SK-N-SH (cell line): Measurements from ENCODE around the gene RBM33. TPM values are rescaled to one million over a fixed set of nuclear protein-coding genes. Genes with fewer than 3 reads are reported as not detected.

Experiments used
- CTCF ChIA-PET: fragments of 300-600, 350-600 bp; formaldehyde crosslinking; extraction: SDS; loops from one replicate; lab custom pipeline; 2021; lab: Yijun Ruan, JAX
- POLR2A ChIA-PET: fragments of 350-600 bp; sonication (Branson Sonifier 250); formaldehyde crosslinking; extraction: SDS; loops from one replicate; lab custom pipeline; 2020; ENCODE audit warnings: antibody characterized with exemption, inconsistent platforms; lab: Yijun Ruan, JAX
- DNase-seq: peaks from one replicate; pipeline ENCODE4 v3.0.0; 2012
- H2AFZ ChIP-seq: fragments of 200-600 bp; sonication (generic); 2 replicates; pipeline ENCODE4 v1.8.1; 2016; ENCODE audit warnings: antibody characterized with exemption, mild to moderate bottlenecking, low read depth
- H3F3A ChIP-seq: fragments of 200-600 bp; sonication (generic); replicated peaks from 2 replicates; pipeline ENCODE3; 2016; ENCODE audit warnings: antibody characterized with exemption, mild to moderate bottlenecking; ENCODE audit not compliant: insufficient read depth
- H3K27ac ChIP-seq, 2 experiments: fragments of 200-500 bp in 1 of 2; fragments of 200-600 bp in 1 of 2; sonication (Bioruptor generic) in 1 of 2; sonication (generic), shearing (Covaris generic) in 1 of 2; 2 replicates each; pipeline versions ENCODE4 v1.5.1 to v1.6.1; 2014 to 2016; ENCODE audit warnings: low read depth in 2 of 2, inconsistent platforms in 1 of 2, low read length in 1 of 2, mild to moderate bottlenecking in 1 of 2, mixed read lengths in 1 of 2
- H3K27me3 ChIP-seq: fragments of 200-600 bp; sonication (generic), shearing (Covaris generic); 2 replicates; pipeline ENCODE4 v1.6.1; 2016; ENCODE audit warnings: mixed run types; ENCODE audit not compliant: insufficient read depth
- H3K36me3 ChIP-seq, 2 experiments: fragments of 200-500 bp in 1 of 2; fragments of 200-600 bp in 1 of 2; sonication (Bioruptor generic) in 1 of 2; sonication (generic) in 1 of 2; replicated peaks in 1 of 2; 2 replicates each; pipeline versions ENCODE3 to v1.5.1; 2014 to 2016; ENCODE audit warnings: low read length in 1 of 2, mild to moderate bottlenecking in 1 of 2; ENCODE audit not compliant: insufficient read depth in 2 of 2, control insufficient read depth in 1 of 2
- H3K4me1 ChIP-seq, 2 experiments: fragments of 200-500 bp in 1 of 2; fragments of 200-600 bp in 1 of 2; sonication (Bioruptor generic) in 1 of 2; sonication (generic), shearing (Covaris generic) in 1 of 2; 2 replicates each; pipeline versions ENCODE4 v1.5.1 to v1.6.1; 2014 to 2016; ENCODE audit warnings: low read depth in 1 of 2, low read length in 1 of 2, mixed run types in 1 of 2; ENCODE audit not compliant: insufficient read depth in 2 of 2, control insufficient read depth in 1 of 2
- H3K4me2 ChIP-seq: fragments of 200-600 bp; sonication (generic), shearing (Covaris generic); 2 replicates; pipeline ENCODE4 v1.6.1; 2017; ENCODE audit warnings: mixed run types
- H3K4me3 ChIP-seq, 2 experiments: fragments of 200-500 bp in 1 of 2; fragments of 200-600 bp in 1 of 2; sonication (Bioruptor generic) in 1 of 2; sonication (generic), shearing (Covaris generic) in 1 of 2; 2 replicates each; pipeline versions ENCODE4 v1.5.1 to v1.8.1; 2014 to 2016; ENCODE audit warnings: low read depth in 2 of 2, inconsistent platforms in 1 of 2, low read length in 1 of 2, mild to moderate bottlenecking in 1 of 2, mixed read lengths in 1 of 2, moderate library complexity in 1 of 2
- H3K79me2 ChIP-seq: fragments of 200-600 bp; sonication (generic); 2 replicates; pipeline ENCODE4 v1.8.1; 2017; ENCODE audit warnings: mild to moderate bottlenecking; ENCODE audit not compliant: insufficient read depth
- H3K9ac ChIP-seq: fragments of 200-600 bp; sonication (generic); 2 replicates; pipeline ENCODE4 v1.6.1; 2017; ENCODE audit warnings: mixed run types
- H3K9me2 ChIP-seq: fragments of 200-600 bp; sonication (generic); 2 replicates; pipeline ENCODE4 v1.6.1; 2017; ENCODE audit warnings: mixed run types
- H3K9me3 ChIP-seq: fragments of 200-600 bp; sonication (generic); 2 replicates; pipeline ENCODE4 v1.6.1; 2017; ENCODE audit warnings: mixed run types, mild to moderate bottlenecking, moderate library complexity
- H4K20me1 ChIP-seq: fragments of 200-600 bp; sonication (generic); 2 replicates; pipeline ENCODE4 v1.6.1; 2017; ENCODE audit warnings: mild to moderate bottlenecking, mixed run types; ENCODE audit not compliant: insufficient read depth
- EZH2phosphoT487 ChIP-seq: fragments of 200-600 bp; sonication (generic); IDR thresholded peaks from 2 replicates; pipeline ENCODE4 v1.6.1; 2017; ENCODE audit warnings: low read depth, mixed run types, mild to moderate bottlenecking, antibody characterized with exemption, moderate library complexity, borderline replicate concordance
- FOSL2 ChIP-seq: IDR thresholded peaks from 2 replicates; pipeline ENCODE4 v1.4.0; 2012; ENCODE audit warnings: low read depth, mild to moderate bottlenecking, moderate library complexity, borderline replicate concordance
- FOXM1 ChIP-seq: IDR thresholded peaks from 2 replicates; pipeline ENCODE4 v1.4.0; 2012; ENCODE audit warnings: low read depth, mild to moderate bottlenecking
- JUND ChIP-seq: IDR thresholded peaks from 2 replicates; pipeline ENCODE4 v1.4.0; 2012
- MEF2A ChIP-seq: IDR thresholded peaks from 2 replicates; pipeline ENCODE4 v1.4.0; 2012; ENCODE audit warnings: low read depth, borderline replicate concordance
- MXI1 ChIP-seq: IDR thresholded peaks from 2 replicates; pipeline ENCODE4 v1.6.1; 2012; ENCODE audit warnings: mild to moderate bottlenecking, low read depth, low read length, improper control_type of control experiment
- NRF1 ChIP-seq: IDR thresholded peaks from 2 replicates; pipeline ENCODE4 v1.6.1; 2012; ENCODE audit warnings: low read depth, mild to moderate bottlenecking, low read length
- POLR2AphosphoS5 ChIP-seq: IDR thresholded peaks from 2 replicates; pipeline ENCODE4 v1.6.1; 2012; ENCODE audit warnings: low read depth, low read length
- RXRA ChIP-seq: IDR thresholded peaks from 2 replicates; pipeline ENCODE4 v1.4.0; 2012; ENCODE audit warnings: low read depth, mild to moderate bottlenecking, borderline replicate concordance
- SIN3A ChIP-seq: IDR thresholded peaks from 2 replicates; pipeline ENCODE4 v1.6.1; 2012; ENCODE audit warnings: low read depth, mild to moderate bottlenecking, low read length, moderate library complexity, borderline replicate concordance
- YY1 ChIP-seq: IDR thresholded peaks from 2 replicates; pipeline ENCODE4 v1.4.0; 2012; ENCODE audit warnings: low read depth, mild to moderate bottlenecking
- WGBS: methylation state at CpG from one replicate; pipeline ENCODE4 v1.1.6; 2017; ENCODE audit warnings: low lambda C conversion rate; 5-methylcytosine and 5-hydroxymethylcytosine counted together
- polyA plus RNA-seq, 3 experiments: library from polyadenylated mRNA; depleted of rRNA; stranded (reverse); fragments of >200 nt; gene quantifications; 2 replicates each; pipeline ENCODE4 v1.2.3, GENCODE V29; 2012
- TF ChIP-seq, protein P1 (sequence below): IDR thresholded peaks from 2 replicates; pipeline ENCODE4 v1.6.1; 2012; ENCODE audit warnings: mild to moderate bottlenecking, low read depth, low read length, moderate library complexity
- TF ChIP-seq, protein P2 (sequence below): IDR thresholded peaks from 2 replicates; pipeline ENCODE4 v1.4.0; 2012; ENCODE audit warnings: low read depth, borderline replicate concordance
- TF ChIP-seq, protein P3 (sequence below): fragments of 200-600 bp; sonication (generic); IDR thresholded peaks from 2 replicates; pipeline ENCODE4 v1.6.1; 2017; ENCODE audit warnings: antibody characterized with exemption, mild to moderate bottlenecking, moderate library complexity
- TF ChIP-seq, protein P4 (sequence below): fragments of 150-350 bp; IDR thresholded peaks from 2 replicates; pipeline ENCODE4 v1.6.1; 2016; ENCODE audit warnings: mild to moderate bottlenecking, low read depth, low read length

Gene RBM33
- polyA plus RNA-seq, 1 of the 3 experiments (the other 2 are of a cell fraction), result 13.8 TPM

DNA sequence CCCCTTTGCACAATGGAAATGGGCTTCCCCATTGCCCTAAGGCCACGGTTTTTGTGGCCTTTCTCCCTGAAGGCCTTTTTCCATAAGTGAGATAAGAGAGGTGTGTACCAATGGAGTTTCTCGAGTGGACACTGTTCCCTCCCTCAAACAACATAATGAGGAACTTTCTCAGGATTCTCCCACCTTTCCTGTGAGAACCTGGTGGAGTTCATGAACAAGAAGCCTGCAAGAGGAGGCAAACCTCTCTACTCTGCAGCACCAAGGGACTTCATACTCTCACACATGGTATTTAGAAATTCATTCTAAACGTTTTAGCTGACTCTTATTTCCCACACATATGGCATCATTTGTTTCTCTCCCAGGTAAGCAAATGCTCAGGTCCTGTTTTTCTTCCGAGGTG lies 7.3 kb upstream of the RBM33 start:
- Histone ChIP-seq H3K36me3 (peaks cover 2 to 27% of the 10 kb centered on the region in 2 experiments), H3K9me2 (no peaks in the 10 kb centered on the region), H3K4me1 (no peaks in the 10 kb centered on the region), H3K9me3 (peaks cover 20% of the 10 kb centered on the region; the same call in 1 of the 2 replicates), H2AFZ (no peak overlapping the region), H4K20me1 (no peaks in the 10 kb centered on the region), H3F3A (no peaks in the 10 kb centered on the region), H3K4me2 (no peak overlapping the region), H3K27me3 (no peaks in the 10 kb centered on the region), H3K27ac (no peak overlapping the region), H3K79me2 (no peaks in the 10 kb centered on the region), H3K4me3 (no peak overlapping the region), H3K9ac (no peak overlapping the region)
- DNase-seq, result no peak
- WGBS, result 49% methylated on average over 4 of the region's 4 CpGs
- TF ChIP-seq FOSL2 (no peak), FOXM1 (no peak), EZH2phosphoT487 (no peak), SIN3A (no peak), MEF2A (no peak), POLR2AphosphoS5 (no peak), JUND (no peak), NRF1 (no peak), YY1 (no peak), MXI1 (no peak), RXRA (no peak)
- TF ChIP-seq, protein P1, sequence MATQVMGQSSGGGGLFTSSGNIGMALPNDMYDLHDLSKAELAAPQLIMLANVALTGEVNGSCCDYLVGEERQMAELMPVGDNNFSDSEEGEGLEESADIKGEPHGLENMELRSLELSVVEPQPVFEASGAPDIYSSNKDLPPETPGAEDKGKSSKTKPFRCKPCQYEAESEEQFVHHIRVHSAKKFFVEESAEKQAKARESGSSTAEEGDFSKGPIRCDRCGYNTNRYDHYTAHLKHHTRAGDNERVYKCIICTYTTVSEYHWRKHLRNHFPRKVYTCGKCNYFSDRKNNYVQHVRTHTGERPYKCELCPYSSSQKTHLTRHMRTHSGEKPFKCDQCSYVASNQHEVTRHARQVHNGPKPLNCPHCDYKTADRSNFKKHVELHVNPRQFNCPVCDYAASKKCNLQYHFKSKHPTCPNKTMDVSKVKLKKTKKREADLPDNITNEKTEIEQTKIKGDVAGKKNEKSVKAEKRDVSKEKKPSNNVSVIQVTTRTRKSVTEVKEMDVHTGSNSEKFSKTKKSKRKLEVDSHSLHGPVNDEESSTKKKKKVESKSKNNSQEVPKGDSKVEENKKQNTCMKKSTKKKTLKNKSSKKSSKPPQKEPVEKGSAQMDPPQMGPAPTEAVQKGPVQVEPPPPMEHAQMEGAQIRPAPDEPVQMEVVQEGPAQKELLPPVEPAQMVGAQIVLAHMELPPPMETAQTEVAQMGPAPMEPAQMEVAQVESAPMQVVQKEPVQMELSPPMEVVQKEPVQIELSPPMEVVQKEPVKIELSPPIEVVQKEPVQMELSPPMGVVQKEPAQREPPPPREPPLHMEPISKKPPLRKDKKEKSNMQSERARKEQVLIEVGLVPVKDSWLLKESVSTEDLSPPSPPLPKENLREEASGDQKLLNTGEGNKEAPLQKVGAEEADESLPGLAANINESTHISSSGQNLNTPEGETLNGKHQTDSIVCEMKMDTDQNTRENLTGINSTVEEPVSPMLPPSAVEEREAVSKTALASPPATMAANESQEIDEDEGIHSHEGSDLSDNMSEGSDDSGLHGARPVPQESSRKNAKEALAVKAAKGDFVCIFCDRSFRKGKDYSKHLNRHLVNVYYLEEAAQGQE, result no peak
- TF ChIP-seq, protein P2, sequence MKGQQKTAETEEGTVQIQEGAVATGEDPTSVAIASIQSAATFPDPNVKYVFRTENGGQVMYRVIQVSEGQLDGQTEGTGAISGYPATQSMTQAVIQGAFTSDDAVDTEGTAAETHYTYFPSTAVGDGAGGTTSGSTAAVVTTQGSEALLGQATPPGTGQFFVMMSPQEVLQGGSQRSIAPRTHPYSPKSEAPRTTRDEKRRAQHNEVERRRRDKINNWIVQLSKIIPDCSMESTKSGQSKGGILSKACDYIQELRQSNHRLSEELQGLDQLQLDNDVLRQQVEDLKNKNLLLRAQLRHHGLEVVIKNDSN, result no peak
- TF ChIP-seq, protein P3, sequence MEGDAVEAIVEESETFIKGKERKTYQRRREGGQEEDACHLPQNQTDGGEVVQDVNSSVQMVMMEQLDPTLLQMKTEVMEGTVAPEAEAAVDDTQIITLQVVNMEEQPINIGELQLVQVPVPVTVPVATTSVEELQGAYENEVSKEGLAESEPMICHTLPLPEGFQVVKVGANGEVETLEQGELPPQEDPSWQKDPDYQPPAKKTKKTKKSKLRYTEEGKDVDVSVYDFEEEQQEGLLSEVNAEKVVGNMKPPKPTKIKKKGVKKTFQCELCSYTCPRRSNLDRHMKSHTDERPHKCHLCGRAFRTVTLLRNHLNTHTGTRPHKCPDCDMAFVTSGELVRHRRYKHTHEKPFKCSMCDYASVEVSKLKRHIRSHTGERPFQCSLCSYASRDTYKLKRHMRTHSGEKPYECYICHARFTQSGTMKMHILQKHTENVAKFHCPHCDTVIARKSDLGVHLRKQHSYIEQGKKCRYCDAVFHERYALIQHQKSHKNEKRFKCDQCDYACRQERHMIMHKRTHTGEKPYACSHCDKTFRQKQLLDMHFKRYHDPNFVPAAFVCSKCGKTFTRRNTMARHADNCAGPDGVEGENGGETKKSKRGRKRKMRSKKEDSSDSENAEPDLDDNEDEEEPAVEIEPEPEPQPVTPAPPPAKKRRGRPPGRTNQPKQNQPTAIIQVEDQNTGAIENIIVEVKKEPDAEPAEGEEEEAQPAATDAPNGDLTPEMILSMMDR, result no peak
- TF ChIP-seq, protein P4, sequence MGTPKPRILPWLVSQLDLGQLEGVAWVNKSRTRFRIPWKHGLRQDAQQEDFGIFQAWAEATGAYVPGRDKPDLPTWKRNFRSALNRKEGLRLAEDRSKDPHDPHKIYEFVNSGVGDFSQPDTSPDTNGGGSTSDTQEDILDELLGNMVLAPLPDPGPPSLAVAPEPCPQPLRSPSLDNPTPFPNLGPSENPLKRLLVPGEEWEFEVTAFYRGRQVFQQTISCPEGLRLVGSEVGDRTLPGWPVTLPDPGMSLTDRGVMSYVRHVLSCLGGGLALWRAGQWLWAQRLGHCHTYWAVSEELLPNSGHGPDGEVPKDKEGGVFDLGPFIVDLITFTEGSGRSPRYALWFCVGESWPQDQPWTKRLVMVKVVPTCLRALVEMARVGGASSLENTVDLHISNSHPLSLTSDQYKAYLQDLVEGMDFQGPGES, result no peak
- POLR2A ChIA-PET, result no interaction called here
- CTCF ChIA-PET, result interaction anchor here (0.9 to 1.4 kb wide), 2 partner anchors 24 to 39 kb away, joined by 3 to 5 read pairs; no protein-coding TSS in a partner anchor
